GM03348 (cell line): Measurements from ENCODE around the gene C22orf42.
"Not testable (repeated sequence)": the region's sequence is repeated elsewhere in the genome, so short reads cannot be mapped to it uniquely, and the experiment has no call there.

ENCODE experiments used
- DNase-seq: peaks from one replicate; pipeline ENCODE4 v3.0.0; 2012; ENCODE audit warnings: low spot score

The C22orf42 gene

GRCh38 chr22:32158712-32159533, at the start of gene C22orf42:
C22orf42 (minus strand) TSS chr22:32159303; CDS start chr22:32159215, 88 bp downstream.
- DNase-seq: no peak

DNA sequence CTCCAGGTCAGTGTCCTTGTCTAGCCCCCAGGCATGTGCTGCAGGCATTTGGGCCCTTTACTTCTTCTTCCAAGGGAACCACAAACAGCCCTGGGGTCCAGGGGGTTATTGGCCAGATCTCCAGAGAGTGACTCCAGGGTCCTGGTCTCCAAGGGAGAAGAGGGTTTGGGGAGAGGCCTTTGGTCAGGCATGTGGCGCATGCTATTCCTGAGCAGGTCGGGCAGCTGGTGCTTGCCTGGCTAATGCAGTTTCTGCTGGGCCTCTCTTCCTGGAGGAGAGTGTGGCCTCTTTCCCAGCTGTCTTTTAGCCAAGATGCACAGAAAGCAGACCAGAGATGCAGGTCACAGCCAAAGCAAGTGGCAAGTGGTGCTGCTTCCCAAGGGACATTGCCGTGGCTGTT, 49.6 kb upstream of the C22orf42 start:
- no peak for DNase-seq

DNA sequence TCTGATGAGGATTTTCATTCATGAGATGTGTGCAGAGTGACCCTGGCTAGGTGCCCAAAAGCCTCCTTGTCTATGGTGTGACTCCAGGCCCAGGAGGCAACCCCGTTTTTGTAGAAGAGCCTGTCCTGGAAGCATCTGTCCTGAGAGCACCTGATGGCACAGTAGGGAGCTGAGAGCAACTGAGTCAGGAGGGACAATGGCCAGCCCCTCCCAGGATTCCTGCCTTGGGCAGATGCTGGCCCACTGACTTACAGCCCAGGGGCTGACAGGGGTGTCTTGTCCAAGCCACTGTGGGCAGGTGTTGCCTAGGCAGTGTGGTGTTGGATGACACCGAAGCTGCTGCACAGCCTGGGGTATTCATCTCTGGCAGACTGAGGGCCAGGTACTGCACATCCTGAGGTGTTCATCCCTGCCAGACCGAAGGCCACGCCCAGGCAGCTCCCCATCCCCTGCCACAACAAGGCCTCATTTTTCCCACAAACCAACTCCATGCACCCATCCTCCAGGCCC, 48.9 kb upstream of the C22orf42 start:
- DNase-seq: no peak

DNA sequence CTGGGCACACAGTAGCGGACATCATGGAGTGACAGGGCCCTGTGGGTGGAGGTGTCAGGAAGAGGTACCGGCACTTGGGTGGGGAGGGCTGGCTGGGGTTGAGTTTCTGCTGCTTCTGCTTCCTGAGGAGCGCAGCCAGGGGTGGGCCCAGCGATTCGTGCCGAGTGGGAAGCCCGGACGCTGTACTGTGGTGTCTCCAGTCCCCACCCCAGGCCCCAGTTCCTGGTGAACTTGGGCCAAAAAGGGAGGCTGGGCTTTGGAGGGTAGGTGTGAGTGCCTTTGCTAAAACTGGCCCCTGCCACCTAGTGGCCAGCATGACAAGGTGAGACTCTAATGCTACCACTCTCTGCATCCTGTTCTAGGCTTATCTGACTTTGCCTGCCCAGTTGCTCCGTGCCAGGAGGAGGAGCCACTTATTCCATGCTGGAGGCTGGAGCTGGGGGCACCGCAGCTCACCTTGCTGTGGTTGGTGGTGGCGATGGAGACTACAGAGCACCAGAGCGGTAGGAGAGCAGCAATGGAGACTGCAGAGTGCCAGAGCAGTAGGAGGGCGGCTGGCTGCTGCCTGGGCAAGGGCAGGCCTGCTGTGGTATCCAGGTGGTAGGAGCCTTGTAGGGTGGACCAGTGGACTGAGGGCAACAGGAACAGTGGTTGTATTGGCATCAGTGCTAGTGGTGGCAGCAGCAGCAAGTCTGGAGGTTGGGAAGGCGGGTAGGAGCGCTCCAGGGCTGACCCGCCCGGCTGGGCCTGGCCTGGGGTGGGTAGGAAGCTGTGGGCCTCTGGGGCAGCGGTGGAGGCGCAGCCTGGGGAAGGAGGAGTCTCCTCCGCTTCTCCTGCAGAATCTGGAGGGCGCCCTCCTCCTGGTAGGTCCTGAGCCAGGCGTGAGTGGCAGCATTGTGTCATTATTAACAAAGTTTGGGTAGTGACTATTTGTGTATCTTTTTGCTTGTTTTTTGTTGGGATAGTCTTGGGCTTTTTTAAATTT, 48.0 kb upstream of the C22orf42 start:
- DNase-seq: no peak

- no peak for DNase-seq
Observed at GRCh38 chr22:32205974-32206773, 47.1 kb upstream of the C22orf42 start.

DNA sequence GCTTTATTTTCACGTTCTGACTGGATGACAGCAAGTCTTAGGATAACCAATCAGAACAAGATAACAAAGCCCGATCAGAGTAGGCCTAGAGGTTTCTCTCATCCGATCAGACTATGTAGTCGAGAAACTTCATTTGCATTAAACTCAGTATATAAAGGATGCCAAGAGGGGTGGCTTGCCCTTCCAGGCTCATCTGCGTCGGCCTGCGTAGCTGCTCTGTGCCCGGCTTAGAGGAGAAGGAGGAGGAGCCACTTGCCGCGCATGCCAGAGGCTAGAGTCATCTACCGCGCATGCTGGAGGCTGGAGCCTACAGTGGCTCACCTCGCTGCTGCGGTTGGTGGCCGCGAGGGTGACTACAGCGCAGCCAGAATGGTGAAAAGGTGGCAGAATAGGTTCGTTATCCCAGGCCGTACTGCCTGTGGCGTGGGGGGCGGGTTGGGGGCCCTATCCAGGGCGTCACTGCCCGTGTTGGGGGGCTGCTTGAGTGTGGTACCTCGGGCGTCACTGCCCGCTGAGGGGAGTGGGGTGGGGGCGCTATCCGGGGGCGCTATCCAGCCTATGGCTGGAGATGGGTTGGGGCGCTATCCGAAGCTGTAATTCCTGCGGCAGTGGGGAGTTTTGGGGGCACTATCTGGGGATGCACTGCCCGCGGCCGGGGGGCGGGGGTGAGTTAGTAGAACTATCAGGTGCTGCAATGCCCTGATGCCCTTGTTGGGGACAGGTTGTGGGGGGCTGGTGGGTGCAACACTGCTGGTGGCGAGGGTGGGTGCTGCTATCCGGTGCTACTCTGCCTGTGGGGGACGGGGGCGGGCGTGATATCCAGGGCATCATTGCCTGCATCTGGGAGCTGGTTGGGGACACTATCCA, 46.0 kb upstream of the C22orf42 start, which contains the start of gene RFPL2:
TSS of gene RFPL2 (minus strand) at position 218 of the 867 bp plus-strand sequence. CDS start 2,622 bp downstream, outside the sequence.
- peak; percentile 63 for DNase-seq

- DNase-seq: no peak
Observed at GRCh38 chr22:32204040-32204855, 45.1 kb upstream of the C22orf42 start.

- DNase-seq: no peak
Observed at GRCh38 chr22:32203181-32204039, 44.3 kb upstream of the C22orf42 start.

DNA sequence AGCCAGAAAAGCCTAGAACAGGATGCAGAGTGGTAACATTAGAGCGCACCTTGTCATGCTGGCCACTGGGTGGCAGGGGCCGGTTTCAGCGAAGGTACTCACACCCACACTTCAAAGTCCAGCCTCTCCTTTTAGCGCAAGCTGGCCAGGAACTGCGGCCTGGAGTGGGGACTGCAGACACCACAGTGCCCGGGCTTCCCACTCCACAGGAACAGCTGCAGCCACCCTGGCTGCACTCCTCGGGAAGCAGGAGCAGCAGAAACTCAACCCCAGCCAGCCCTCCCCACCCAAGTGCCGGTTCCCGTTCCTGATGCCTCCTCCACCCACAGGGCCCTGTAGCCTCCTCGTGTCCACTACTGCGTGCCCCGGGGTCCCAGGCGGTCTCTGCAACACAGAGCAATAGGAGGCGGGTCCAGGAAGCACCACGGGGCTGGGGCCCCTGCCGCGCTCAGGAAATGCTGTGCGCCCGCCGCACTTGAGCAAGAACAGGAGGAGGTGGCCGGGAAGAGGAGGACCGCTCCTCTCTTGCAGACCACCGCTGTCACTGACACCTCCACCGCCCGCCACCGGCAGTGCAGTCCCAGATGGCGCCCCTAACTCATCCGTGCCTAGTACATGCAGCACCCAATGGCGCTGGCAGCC, 43.6 kb upstream of the C22orf42 start:
- peak; percentile 35 for DNase-seq

DNA sequence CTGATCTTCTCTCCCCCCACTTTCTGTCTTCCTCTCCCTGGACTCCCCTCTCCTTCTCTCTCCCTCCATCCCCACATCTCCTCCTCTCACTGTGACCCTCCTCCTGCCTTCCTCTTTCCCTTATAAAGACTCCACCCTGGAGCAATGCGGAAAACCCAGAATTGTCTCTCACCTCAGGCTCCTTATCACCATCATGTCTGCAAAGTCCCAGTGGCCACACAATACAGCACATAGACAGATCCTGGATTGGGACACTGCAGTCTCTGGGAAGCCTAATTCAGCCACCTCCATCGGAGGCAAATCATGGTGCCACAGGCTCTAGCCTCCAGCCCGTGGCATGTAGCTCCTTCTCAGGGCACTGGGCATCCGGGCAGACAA, 43.0 kb upstream of the C22orf42 start:
- no peak for DNase-seq

GRCh38 chr22:32200752-32201151, 41.6 kb upstream of the C22orf42 start:
- DNase-seq: no peak

- DNase-seq: no peak
Observed at GRCh38 chr22:32199961-32200360, 40.9 kb upstream of the C22orf42 start.

GRCh38 chr22:32199341-32199740, 40.2 kb upstream of the C22orf42 start:
- DNase-seq: no peak

DNA sequence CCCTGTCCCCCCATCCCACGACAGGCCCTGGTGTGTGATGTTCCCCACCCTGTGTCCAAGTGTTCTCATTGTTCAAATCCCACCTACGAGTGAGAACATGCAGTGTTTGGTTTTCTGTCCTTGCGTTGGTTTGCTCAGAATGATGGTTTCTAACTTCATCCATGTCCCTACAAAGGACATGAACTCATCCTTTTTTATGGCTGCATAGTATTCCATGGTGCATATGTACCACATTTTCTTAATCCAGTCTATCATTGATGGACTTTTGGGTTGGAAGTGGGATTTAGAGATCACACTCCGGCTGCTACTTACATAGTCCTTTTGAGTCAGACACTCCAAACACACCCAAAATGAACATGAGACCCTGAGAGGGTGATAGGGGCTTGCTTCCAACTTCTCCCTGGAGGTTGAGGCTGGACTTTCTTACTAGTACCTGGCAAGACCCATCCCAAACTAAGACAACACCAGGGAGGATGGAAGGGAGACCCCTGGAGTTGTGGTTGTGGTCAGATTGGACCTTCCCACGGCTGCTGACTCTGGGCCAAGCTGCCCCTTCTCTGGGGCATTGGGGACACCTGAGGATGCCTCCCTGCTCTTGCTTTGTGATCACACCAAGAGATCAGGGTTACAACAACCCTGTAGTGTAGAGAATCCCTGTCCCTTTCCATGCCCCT, 38.6 kb upstream of the C22orf42 start:
- DNase-seq: not testable (repeated sequence)

DNA sequence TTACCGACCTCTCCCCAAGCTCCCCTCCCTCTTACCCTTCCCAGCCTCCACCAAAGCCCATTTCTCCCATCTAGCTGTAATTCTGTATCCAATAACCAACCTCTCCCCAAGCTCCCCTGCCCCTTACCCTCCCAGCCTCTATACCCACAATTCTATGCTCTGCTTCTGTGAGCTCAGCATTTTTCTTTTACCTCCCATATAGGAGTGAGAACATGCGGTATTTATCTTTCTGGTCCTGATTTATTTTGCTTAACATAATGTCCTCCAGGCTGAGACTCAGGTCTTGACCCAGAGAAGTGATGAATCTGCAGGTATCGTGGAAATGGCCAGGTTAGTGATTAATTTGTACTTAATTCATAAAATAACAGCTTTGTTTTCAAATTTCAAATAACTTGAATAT, 36.8 kb upstream of the C22orf42 start:
- DNase-seq: not testable (repeated sequence)

GRCh38 chr22:32193346-32193745, 34.2 kb upstream of the C22orf42 start:
- not testable (repeated sequence) for DNase-seq

DNA sequence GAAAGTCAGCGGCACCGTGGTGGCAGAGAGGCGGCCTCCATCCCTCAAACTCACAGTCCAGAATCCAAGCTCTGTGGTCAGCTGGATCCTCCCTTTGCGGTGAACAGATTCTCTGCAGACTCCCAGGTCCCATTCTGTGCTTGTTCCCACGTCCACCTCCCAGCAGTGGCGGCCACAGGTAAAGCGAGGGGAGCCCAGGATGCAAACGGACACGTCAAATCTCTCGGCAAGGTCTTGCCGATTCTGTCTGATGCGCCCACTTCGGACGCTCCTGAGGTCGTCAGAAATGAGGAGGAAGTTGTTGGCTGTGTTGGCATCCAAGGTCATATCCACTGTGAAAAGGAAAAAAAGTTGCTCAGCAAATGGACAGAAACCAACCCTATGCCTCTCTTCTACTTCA, 31.9 kb upstream of the C22orf42 start:
- not testable (repeated sequence) for DNase-seq

- DNase-seq: no peak
Observed at GRCh38 chr22:32185821-32186220, 26.7 kb upstream of the C22orf42 start.
